Measurements from ENCODE around the gene CHST11. TPM values are rescaled to one million over a fixed set of nuclear protein-coding genes. Genes with fewer than 3 reads are reported as not detected.

Gene CHST11
- 6.0 and 7.7 TPM in 2 replicates for total RNA-seq

GRCh38 chr12:104456417-104456949 is at the start of gene CHST11:
TSS of gene CHST11 (plus strand) at chr12:104456948.

Other genes with a start within 250 kb of the CHST11 start
- gene TXNRD1, start 241.2 kb upstream of the CHST11 start, total RNA-seq: 441 and 625 TPM in 2 replicates
- 5.0 and 17.6 TPM in 2 replicates for gene EID3, start 153.2 kb upstream of the CHST11 start, total RNA-seq

All from bladder microvascular endothelial cell (primary cell).